ENCODE data around the gene ZNF350. TPM values are rescaled to one million over a fixed set of nuclear protein-coding genes. Genes with fewer than 3 reads are reported as not detected.

ZNF350 gene
- total RNA-seq, 1 donor: 34.5 TPM

DNA sequence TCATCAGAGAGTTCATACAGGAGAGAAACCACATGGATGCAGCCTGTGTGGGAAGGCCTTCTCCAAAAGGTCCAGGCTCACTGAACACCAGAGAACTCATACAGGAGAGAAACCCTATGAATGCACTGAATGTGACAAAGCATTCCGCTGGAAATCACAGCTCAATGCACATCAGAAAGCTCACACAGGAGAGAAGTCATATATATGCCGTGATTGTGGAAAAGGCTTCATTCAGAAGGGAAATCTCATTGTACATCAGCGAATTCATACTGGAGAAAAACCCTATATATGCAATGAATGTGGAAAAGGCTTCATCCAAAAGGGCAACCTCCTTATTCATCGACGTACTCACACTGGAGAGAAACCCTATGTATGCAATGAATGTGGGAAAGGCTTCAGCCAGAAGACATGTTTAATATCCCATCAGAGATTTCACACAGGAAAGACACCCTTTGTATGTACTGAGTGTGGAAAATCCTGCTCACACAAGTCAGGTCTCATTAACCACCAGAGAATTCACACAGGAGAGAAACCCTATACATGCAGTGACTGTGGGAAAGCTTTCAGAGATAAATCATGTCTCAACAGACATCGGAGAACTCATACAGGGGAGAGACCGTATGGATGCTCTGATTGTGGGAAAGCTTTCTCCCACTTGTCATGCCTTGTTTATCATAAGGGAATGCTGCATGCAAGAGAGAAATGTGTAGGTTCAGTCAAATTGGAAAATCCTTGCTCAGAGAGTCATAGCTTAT lies 41.7 kb downstream of the ZNF350 start:
- Histone ChIP-seq H3K4me3 (ENCODE audit: low read length) (no peak overlapping the region), H3K9me3 (ENCODE audit: low read depth, low read length) (peaks cover 95% of the 10 kb centered on the region), H3K27me3 (ENCODE audit: insufficient read depth, low read length) (no peaks in the 10 kb centered on the region), H3K4me1 (ENCODE audit: insufficient read depth, low read length) (no peaks in the 10 kb centered on the region)

DNA sequence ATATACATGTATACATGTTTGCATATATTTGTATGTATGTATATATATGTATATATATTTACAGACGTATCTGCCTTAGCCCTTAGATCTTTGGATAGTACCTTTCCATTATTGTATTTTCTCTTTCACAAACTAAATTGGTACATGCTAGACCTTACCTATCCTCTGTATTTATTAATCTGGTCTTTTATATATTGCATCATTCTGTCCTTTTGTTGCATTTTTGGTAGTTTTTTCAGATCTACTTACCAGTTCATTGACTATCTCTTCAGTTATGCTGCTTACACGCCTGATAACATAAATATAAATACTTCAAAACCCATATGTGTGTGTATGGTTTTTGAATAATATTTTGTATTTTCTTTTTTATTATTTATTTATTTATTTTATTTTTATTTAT lies 47.7 kb downstream of the ZNF350 start:
- Histone ChIP-seq H3K9me3 (ENCODE audit: low read depth, low read length) (peaks cover 87% of the 10 kb centered on the region), H3K27me3 (ENCODE audit: insufficient read depth, low read length) (no peaks in the 10 kb centered on the region), H3K4me3 (ENCODE audit: low read length) (no peak overlapping the region), H3K4me1 (ENCODE audit: insufficient read depth, low read length) (no peaks in the 10 kb centered on the region)

DNA sequence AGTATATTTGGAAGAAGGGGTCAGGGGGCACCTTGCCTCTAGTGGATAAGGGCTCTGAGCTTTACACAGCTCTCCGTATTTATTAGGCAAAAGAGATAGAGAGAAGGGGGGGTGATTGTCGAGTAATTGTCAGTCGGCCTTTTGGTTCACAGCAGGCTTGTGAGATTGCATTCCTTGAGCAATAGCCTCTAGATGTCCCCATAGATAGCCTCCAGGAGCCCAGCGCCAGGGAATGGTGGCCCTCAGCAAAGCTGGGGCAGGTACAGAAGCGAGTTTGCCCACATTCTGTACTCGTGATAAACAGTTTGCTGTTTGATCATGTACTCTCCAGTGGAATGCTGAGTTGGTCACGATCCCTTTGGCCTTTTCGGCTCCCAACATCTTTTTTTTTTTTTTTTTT lies 54.7 kb downstream of the ZNF350 start:
- Histone ChIP-seq H3K27me3 (ENCODE audit: insufficient read depth, low read length) (no peaks in the 10 kb centered on the region), H3K9me3 (ENCODE audit: low read depth, low read length) (peaks cover 59% of the 10 kb centered on the region), H3K4me1 (ENCODE audit: insufficient read depth, low read length) (peaks cover 10% of the 10 kb centered on the region), H3K4me3 (ENCODE audit: low read length) (no peak overlapping the region)

DNA sequence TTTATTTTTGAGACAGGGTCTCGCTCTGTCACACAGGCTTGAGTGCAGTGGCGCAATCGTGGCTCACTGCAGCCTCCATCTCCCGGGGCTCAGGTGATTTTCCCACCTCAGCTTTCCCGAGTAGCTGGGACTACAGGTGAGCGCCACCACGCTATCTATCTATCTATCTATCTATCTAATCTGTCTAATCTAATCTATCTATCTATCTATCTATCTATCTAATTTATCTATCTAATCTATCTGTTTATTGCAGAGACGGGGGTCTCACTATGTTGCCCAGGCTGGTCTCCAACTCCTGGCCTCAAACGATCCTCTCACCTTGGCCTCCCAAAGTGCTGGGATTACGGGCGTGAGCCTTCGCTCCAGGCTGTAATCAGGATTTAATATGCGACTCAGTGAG lies 58.8 kb downstream of the ZNF350 start:
- Histone ChIP-seq H3K4me1 (ENCODE audit: insufficient read depth, low read length) (peaks cover 15% of the 10 kb centered on the region), H3K27me3 (ENCODE audit: insufficient read depth, low read length) (no peaks in the 10 kb centered on the region), H3K9me3 (ENCODE audit: low read depth, low read length) (peaks cover 43% of the 10 kb centered on the region), H3K4me3 (ENCODE audit: low read length) (peak overlapping the region; percentile 80)

DNA sequence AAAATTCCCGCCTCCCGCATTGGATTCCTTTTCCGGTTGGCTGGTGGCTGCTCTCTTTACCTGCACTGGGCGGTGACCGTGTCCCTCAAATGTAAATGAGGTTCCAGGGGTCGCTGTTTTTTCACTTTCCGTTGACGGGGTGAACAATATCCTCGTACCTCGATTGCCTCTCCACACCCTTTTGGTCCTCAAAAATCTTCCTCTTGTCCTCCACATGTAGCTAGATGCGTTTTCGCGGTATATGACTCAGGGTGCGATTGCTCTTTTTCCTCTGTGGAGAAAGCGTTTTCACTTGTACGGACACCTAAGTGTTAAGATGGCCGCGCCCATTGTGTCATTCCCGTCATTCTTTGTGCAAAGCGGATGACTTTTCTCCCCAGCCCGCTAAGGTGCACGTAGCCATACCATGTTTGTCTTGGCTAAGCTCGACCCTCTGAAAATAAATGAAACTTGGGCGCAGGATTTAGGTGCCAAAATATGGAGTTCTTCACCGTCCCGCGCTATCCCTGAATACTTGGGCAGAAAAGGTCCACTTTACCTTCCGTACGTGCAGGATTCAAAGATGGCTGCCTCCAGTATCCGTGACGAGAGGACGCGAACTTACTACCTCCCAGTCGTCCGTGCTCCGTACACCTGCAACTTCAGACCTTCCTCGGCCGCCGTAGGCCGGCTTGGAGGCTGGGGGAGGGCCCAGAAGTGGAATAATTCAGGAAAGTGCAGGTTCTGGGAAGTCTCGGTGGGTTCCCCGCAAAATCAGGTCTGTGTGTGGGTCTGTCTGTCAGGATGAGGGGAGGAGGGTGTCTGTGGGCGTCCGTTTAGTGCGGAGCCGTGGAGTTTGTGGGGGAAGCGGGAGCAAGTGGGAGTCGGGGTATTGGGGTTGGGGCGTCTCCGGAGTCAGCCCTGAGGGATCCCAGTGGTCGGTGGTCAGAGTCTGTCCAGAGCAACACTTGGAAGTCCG lies 59.6 kb downstream of the ZNF350 start, which contains the start of gene ZNF613:
TSS of gene ZNF613 (plus strand) at position 689 of the 958 bp plus-strand sequence. CDS start 8,749 bp downstream, outside the sequence.
- no peaks in the 10 kb centered on the region for H3K27me3 ChIP-seq (ENCODE audit: insufficient read depth, low read length)
- H3K4me3 ChIP-seq (ENCODE audit: low read length): peak within 1 kb of the TSS; percentile 80
- peaks cover 15% of the 10 kb centered on the region for H3K4me1 ChIP-seq (ENCODE audit: insufficient read depth, low read length)
- peaks cover 49% of the 10 kb centered on the region for H3K9me3 ChIP-seq (ENCODE audit: low read depth, low read length)

DNA sequence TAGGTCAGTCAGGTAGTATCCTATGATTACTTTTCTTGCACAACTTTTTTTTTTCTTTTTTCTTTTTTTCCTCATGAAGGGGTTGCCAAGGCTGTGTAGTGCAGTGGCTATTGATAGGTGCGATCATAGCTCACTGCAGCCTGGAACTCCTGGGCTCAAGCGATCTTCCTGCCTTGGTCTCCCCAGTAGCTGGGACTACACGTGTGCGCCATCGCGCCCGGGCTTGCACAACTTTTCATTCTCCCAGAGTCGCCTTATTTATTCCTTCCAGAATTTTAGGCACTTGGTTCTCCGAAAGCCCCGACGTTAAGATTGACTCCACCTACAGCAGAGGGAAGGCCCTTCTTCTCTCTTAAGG lies 60.2 kb downstream of the ZNF350 start:
- peaks cover 54% of the 10 kb centered on the region for H3K9me3 ChIP-seq (ENCODE audit: low read depth, low read length)
- H3K27me3 ChIP-seq (ENCODE audit: insufficient read depth, low read length): no peaks in the 10 kb centered on the region

DNA sequence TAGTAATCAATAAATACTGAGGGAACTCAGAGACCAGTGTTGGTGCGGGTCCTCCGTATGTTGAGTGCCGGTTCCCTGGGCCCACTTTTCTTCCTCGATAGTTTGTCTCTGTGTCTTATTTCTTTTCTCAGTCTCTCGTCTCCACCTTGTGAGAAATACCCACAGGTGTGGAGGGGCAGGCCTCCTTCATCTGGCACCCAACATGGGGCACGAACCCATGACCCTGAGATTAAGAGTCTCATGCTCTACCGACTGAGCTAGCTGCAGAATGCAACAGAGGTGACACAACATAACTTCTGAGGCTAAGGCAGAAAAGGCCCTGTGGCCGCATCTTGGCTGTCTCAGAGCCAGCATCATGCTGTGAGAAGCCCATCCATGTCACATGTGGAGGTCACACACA lies 64.7 kb downstream of the ZNF350 start:
- Histone ChIP-seq H3K4me1 (ENCODE audit: insufficient read depth, low read length) (peaks cover 5% of the 10 kb centered on the region), H3K4me3 (ENCODE audit: low read length) (no peak overlapping the region), H3K27me3 (ENCODE audit: insufficient read depth, low read length) (no peaks in the 10 kb centered on the region), H3K9me3 (ENCODE audit: low read depth, low read length) (peaks cover 74% of the 10 kb centered on the region)

More for the DNA sequence above, 60.2 kb downstream of the ZNF350 start:
- peak overlapping the region; percentile 80 for H3K4me3 ChIP-seq (ENCODE audit: low read length)
- H3K4me1 ChIP-seq (ENCODE audit: insufficient read depth, low read length): peaks cover 15% of the 10 kb centered on the region

DNA sequence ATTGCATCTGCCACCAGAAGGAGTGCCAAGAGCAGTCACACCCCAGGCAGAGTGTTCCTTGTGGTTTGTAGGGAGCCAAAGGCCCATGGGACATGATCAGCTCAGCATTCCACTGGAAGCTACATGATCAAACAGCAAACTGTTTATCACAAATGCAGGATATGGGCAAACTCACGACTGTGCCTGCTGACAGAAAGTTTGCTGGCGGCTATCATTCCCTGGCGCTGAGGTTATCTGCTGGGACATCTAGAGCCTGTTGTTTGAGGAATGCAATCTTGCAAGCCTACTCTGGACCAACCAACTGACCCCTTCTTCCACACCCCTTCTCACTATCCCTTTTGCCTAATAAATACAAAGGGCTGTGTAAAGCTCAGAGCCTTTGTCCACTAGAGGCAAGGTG lies 67.0 kb downstream of the ZNF350 start:
- Histone ChIP-seq H3K4me1 (ENCODE audit: insufficient read depth, low read length) (no peaks in the 10 kb centered on the region), H3K4me3 (ENCODE audit: low read length) (no peak overlapping the region), H3K27me3 (ENCODE audit: insufficient read depth, low read length) (no peaks in the 10 kb centered on the region), H3K9me3 (ENCODE audit: low read depth, low read length) (peaks cover 85% of the 10 kb centered on the region)

DNA sequence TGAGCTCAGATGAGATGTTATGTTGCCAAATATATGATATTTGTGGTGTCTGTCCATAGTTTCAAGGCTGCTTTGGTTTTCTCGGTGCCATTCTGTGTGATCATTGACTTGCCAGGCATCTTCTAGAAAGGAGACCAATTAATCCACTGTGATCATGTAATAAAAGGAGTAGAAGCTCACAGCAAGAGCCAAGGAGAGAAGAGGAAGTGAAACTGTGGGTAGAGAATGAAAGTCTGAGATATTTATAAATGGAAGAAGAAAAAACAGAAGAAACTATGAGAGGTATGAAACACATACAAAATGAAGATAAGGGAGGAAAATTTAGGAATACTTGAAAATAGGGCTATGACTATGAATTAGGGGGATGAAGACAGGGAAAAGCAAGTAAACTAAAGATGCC lies 70.5 kb downstream of the ZNF350 start:
- Histone ChIP-seq H3K27me3 (ENCODE audit: insufficient read depth, low read length) (no peaks in the 10 kb centered on the region), H3K4me1 (ENCODE audit: insufficient read depth, low read length) (no peaks in the 10 kb centered on the region), H3K9me3 (ENCODE audit: low read depth, low read length) (peaks cover 81% of the 10 kb centered on the region), H3K4me3 (ENCODE audit: low read length) (no peak overlapping the region)

DNA sequence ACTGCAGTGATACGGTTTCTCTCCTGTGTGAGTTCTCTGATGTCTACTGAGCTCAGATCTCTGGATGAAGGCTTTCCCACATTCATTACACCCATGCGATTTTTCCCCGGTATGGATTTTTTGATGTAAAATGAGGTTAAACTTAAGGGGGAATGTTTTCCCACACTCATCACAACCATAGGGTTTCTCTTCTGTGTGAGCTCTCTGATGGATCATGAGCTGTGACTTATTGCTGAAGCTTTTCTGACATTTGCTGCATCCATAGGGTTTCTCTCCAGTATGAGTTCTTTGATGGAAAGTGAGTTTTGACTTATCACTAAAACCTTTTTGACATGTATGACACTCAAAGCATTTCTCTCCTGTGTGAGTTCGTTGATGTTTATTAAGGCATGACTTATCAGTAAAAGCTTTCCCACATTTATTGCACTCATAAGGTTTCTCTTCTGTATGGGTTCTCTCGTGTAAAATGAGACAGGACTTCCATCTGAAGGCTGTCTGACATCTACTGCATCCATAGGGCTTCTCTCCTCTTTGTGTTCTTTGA lies 71.2 kb downstream of the ZNF350 start:
- Histone ChIP-seq H3K4me3 (ENCODE audit: low read length) (no peak overlapping the region), H3K9me3 (ENCODE audit: low read depth, low read length) (peaks cover 73% of the 10 kb centered on the region), H3K4me1 (ENCODE audit: insufficient read depth, low read length) (no peaks in the 10 kb centered on the region), H3K27me3 (ENCODE audit: insufficient read depth, low read length) (no peaks in the 10 kb centered on the region)

Other genes starting within 250 kb of the ZNF350 start
- gene FPR1, start 235.0 kb downstream of the ZNF350 start, total RNA-seq: 81.6 TPM
- 7.5 TPM for gene FPR2, start 225.7 kb downstream of the ZNF350 start, total RNA-seq
- 2.2 TPM for gene FPR3, start 191.7 kb downstream of the ZNF350 start, total RNA-seq
- gene ZNF577, start 98.9 kb downstream of the ZNF350 start, total RNA-seq: 8.6 TPM
- 18.3 TPM for gene ZNF649, start 81.8 kb downstream of the ZNF350 start, total RNA-seq
- 0.84 TPM for gene ZNF613, start 59.4 kb downstream of the ZNF350 start, total RNA-seq
- 16.1 TPM for gene ZNF615, start 21.4 kb upstream of the ZNF350 start, total RNA-seq
- 17.4 TPM for gene ZNF614, start 41.5 kb upstream of the ZNF350 start, total RNA-seq
- 15.7 TPM for gene ZNF432, start 62.0 kb upstream of the ZNF350 start, total RNA-seq
- gene ZNF841, start 108.9 kb upstream of the ZNF350 start, total RNA-seq: 19.6 TPM
- gene ZNF616, start 153.1 kb upstream of the ZNF350 start, total RNA-seq: 1.2 TPM
- 12.3 TPM for gene ZNF836, start 184.8 kb upstream of the ZNF350 start, total RNA-seq
- 79.1 TPM for gene PPP2R1A, start 203.2 kb upstream of the ZNF350 start, total RNA-seq

Measured in mononuclear cell (primary cell).